GM12872 (cell line): ENCODE measurements around the gene ELFN1.

Source experiments
- TF ChIP-seq, protein P1 (sequence below): IDR thresholded peaks from 3 replicates; pipeline ENCODE4 v1.5.1; 2011; ENCODE audit warnings: low read depth, mild to moderate bottlenecking, low read length, moderate library complexity; ENCODE audit not compliant: insufficient read depth

Gene ELFN1

DNA sequence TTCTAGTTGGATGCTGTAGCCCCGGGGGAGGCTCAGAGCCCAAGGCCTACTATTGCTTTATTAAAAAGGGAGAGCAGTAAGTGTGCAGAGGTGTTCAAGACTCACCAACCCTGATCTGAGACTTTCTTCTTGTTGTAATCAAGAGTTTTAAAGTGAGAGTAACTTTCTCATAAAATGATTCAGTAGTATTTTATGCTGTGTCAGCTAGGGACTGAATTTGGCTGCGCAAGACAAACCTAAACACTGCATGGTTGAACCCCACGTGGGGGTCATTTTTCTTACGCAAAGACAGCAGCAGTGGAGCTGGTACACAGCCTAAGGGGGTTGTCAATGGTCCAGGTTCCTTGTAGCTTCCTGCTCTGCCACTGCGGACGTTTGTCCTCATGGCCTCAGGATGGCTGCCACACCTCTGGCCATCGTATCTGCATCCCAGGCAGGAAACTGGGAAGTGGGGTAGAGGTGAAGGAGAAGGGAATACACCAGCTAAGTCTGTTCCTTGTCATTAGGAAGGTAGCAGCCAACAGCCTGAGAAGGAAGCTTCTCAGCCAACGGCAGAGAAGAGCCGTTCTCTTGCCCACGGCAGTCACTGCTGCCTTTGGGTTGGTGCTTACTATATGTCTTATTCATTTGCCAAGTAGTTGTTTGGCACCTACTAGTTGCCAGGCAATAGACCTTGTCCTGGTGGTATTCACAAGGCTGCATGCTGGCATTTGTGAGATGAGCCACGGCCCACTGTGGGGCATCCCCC lies 44.7 kb downstream of the ELFN1 start:
- TF ChIP-seq, protein P1, sequence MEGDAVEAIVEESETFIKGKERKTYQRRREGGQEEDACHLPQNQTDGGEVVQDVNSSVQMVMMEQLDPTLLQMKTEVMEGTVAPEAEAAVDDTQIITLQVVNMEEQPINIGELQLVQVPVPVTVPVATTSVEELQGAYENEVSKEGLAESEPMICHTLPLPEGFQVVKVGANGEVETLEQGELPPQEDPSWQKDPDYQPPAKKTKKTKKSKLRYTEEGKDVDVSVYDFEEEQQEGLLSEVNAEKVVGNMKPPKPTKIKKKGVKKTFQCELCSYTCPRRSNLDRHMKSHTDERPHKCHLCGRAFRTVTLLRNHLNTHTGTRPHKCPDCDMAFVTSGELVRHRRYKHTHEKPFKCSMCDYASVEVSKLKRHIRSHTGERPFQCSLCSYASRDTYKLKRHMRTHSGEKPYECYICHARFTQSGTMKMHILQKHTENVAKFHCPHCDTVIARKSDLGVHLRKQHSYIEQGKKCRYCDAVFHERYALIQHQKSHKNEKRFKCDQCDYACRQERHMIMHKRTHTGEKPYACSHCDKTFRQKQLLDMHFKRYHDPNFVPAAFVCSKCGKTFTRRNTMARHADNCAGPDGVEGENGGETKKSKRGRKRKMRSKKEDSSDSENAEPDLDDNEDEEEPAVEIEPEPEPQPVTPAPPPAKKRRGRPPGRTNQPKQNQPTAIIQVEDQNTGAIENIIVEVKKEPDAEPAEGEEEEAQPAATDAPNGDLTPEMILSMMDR, result no peak

- TF ChIP-seq, protein P1, result no peak
Observed at GRCh38 chr7:1715331-1715625, 45.2 kb downstream of the ELFN1 start.

DNA sequence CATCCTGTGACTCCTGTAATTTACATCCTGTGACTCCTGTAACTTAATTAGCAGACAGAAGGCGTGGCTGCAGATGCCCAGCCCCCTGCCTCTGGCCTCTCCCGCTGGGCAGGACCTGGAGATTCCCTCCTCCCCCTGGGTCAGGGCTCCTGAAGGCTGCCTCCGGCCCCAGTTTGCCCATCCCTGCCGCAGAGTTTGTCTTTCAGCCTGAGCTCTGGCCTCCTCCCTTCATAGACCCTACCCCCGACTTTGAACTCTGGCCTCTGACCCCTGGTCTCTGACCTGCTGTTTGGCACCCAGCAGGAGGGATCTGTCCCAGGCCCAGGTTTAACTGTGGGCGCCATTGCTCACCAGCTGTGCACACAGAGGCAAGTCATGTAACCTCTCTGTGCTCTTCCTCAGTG lies 45.6 kb downstream of the ELFN1 start:
- TF ChIP-seq, protein P1, result no peak

- TF ChIP-seq, protein P1, result no peak
Observed at GRCh38 chr7:1716263-1717094, 46.4 kb downstream of the ELFN1 start.

DNA sequence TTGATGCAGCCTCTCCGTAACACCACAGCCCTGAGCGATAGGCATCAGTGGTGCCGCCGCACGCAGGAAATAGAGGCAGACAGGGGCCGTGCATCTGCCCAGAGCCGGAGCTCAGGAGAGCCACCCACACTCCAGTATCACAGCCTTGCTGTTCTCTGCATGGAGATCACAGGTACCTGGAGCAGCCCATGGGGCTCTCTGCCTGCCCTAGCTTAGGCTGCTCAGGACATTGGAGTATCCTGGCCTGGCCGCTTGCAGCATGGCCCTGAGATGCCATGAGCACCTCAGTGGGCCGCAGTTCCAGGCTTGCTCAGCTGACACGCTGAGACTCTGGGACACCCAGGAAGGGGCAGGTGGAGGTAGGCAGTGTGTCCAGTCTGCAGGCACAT lies 47.0 kb downstream of the ELFN1 start:
- TF ChIP-seq, protein P1, result no peak

- TF ChIP-seq, protein P1, result no peak
Observed at GRCh38 chr7:1717903-1718676, 48.0 kb downstream of the ELFN1 start.

DNA sequence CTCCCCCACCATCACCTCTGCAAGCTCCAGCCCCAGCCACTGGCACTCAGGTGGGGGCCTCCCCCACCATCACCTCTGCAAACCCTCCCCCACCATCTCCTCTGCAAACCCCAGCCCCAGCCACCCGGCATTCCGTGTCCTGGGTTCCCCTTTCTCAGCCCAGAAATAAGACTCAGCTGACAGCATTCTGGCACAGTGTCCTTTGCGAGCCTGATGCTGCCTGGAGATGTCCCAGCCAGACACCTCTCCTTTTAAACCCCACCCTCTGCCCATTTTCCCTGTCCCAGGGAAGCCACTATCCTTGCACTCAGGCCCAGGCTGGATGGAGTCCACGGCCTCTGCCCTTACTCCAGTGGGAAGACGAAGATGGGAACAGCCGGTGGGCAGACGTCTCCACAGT lies 49.8 kb downstream of the ELFN1 start:
- TF ChIP-seq, protein P1, result no peak
